ENCODE data around the gene CMIP.
A peak's percentile ranks its signal among the peaks of the same experiment; 100 is the strongest.

Gene CMIP

DNA sequence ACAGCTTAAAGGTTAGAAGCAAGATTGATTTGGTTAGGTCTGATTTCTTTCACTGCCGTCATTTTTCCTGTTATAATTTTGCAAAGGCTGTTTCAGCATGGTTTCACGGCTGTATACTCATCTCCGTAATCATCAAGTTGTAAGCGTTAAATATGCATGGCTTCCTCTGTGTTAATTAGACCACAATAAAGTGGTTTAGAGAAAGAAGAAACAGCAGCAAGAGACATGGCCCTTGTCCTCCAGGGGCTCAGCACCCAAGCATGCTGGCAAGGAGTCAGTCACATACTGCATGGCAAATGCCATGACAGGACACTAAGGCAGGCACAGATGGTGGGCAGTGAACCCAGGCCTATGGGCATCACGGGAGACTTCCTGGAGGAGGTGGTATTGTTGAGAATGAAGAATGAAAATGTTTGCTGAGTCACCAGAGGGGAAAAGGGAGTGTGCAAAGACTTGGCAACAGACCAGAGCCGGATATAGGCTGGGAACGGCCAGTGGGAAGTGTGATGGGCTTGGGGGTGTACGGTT lies 273.1 kb downstream of the CMIP start:
- TF ChIP-seq, protein P1, sequence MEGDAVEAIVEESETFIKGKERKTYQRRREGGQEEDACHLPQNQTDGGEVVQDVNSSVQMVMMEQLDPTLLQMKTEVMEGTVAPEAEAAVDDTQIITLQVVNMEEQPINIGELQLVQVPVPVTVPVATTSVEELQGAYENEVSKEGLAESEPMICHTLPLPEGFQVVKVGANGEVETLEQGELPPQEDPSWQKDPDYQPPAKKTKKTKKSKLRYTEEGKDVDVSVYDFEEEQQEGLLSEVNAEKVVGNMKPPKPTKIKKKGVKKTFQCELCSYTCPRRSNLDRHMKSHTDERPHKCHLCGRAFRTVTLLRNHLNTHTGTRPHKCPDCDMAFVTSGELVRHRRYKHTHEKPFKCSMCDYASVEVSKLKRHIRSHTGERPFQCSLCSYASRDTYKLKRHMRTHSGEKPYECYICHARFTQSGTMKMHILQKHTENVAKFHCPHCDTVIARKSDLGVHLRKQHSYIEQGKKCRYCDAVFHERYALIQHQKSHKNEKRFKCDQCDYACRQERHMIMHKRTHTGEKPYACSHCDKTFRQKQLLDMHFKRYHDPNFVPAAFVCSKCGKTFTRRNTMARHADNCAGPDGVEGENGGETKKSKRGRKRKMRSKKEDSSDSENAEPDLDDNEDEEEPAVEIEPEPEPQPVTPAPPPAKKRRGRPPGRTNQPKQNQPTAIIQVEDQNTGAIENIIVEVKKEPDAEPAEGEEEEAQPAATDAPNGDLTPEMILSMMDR (IDR thresholded peaks at IDR 0.05; ENCODE audit: low read length, missing control alignments): no peak
- no peak overlapping the region for H3K4me3 ChIP-seq (replicated peaks; ENCODE audit: low read depth, low read length)
- DNase-seq (ENCODE audit: low read depth): peak; percentile 35

DNA sequence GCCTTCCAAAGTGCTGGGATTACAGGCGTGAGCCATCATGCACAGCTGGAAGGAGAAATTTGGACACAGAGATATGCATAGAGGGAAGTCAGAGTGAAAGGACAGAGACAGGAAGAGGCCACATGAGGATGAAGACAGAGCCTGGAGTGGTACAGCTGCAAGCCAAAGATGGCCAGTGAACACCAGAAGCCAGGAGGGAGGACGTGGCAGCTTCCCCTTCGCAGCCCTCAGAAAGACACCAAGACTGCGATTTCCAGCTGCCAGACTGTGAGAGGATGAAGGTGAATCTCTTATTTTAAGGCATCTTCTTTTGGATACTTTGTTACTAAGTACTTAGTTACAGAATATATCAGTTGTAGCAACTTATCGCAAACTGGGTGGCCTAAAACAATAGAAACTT lies 274.0 kb downstream of the CMIP start:
- no peak for DNase-seq (ENCODE audit: low read depth)
- TF ChIP-seq, protein P1 (IDR thresholded peaks at IDR 0.05; ENCODE audit: low read length, missing control alignments): no peak
- no peak overlapping the region for H3K4me3 ChIP-seq (replicated peaks; ENCODE audit: low read depth, low read length)

DNA sequence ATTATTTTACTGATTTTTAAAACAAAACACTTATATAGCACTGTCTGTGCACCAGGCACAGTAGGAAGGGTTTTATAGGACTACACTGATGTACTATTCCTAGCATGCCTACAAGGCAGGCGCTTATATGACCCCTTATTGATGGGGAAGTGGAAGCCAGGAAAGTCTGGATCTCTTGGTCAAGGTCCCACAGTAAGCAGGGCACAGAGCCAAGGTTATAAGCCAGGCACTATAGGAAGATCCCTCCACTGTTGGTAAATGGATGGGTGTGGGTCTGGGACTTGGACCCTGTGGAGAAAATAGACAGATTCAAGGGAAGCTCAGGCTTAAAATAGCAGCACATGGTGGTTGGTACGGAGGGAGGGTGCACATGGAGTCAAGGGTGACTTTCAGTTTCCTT lies 275.4 kb downstream of the CMIP start:
- no peak overlapping the region for H3K4me3 ChIP-seq (replicated peaks; ENCODE audit: low read depth, low read length)
- no peak for DNase-seq (ENCODE audit: low read depth)
- TF ChIP-seq, protein P1 (IDR thresholded peaks at IDR 0.05; ENCODE audit: low read length, missing control alignments): no peak

GRCh38 chr16:81720973-81721906 lies 276.6 kb downstream of the CMIP start:
- H3K4me3 ChIP-seq (replicated peaks; ENCODE audit: low read depth, low read length): no peak overlapping the region
- TF ChIP-seq, protein P1 (IDR thresholded peaks at IDR 0.05; ENCODE audit: low read length, missing control alignments): no peak
- peak; percentile 34 for DNase-seq (ENCODE audit: low read depth)

GRCh38 chr16:81723098-81723723 lies 278.6 kb downstream of the CMIP start:
- peak; percentile 90 for DNase-seq (ENCODE audit: low read depth)
- TF ChIP-seq, protein P1 (IDR thresholded peaks at IDR 0.05; ENCODE audit: low read length, missing control alignments): peak; percentile 65

GRCh38 chr16:81728435-81728834 lies 283.8 kb downstream of the CMIP start:
- no peak for DNase-seq (ENCODE audit: low read depth)

More at GRCh38 chr16:81723098-81723723, 278.6 kb downstream of the CMIP start:
- no peak overlapping the region for H3K4me3 ChIP-seq (replicated peaks; ENCODE audit: low read depth, low read length)

More at GRCh38 chr16:81728435-81728834, 283.8 kb downstream of the CMIP start:
- H3K4me3 ChIP-seq (replicated peaks; ENCODE audit: low read depth, low read length): no peak overlapping the region
- TF ChIP-seq, protein P1 (IDR thresholded peaks at IDR 0.05; ENCODE audit: low read length, missing control alignments): no peak
